Dendritic cell treated with granulocyte-macrophage colony-stimulating factor and Interleukin-4, amounts not matched to agents 40 ng/mL and 50 ng/mL, for 4 days (primary cell): Measurements from ENCODE around the gene PLK5.
"Not testable (repeated sequence)": the region's sequence is repeated elsewhere in the genome, so short reads cannot be mapped to it uniquely, and the experiment has no call there.

Source experiments
- H3K27ac Mint-ChIP-seq: one replicate; pipeline ENCODE4 v1.8.0; 2022; ENCODE audit warnings: mild to moderate bottlenecking, mixed read lengths
- H3K27me3 Mint-ChIP-seq: one replicate; pipeline ENCODE4 v1.8.0; 2022; ENCODE audit warnings: mild to moderate bottlenecking, mixed read lengths
- H3K36me3 Mint-ChIP-seq: one replicate; pipeline ENCODE4 v1.8.0; 2022; ENCODE audit warnings: low read depth, mixed read lengths
- H3K4me1 Mint-ChIP-seq: one replicate; pipeline ENCODE4 v1.8.0; 2022; ENCODE audit warnings: low read depth, mixed read lengths
- H3K4me3 Mint-ChIP-seq: one replicate; pipeline ENCODE4 v1.8.0; 2022; ENCODE audit warnings: mild to moderate bottlenecking, moderate library complexity, mixed read lengths
- H3K9me3 Mint-ChIP-seq: one replicate; pipeline ENCODE4 v1.8.0; 2022; ENCODE audit warnings: mixed read lengths
- intact Hi-C: fragments of 100-400 bp; cut with micrococcal nuclease; formaldehyde crosslinking; loops from one replicate; pipeline ENCODE4 v1.15.0; 2022

Gene PLK5

GRCh38 chr19:1522061-1522460 is 1.8 kb upstream of the PLK5 start:
- peaks cover 65% of the 10 kb centered on the region for H3K27me3 Mint-ChIP-seq
- no peak overlapping the region for H3K27ac Mint-ChIP-seq
- intact Hi-C loops = no loop called here
- no peak overlapping the region for H3K4me3 Mint-ChIP-seq
- H3K4me1 Mint-ChIP-seq = peaks cover 8% of the 10 kb centered on the region
- no peaks in the 10 kb centered on the region for H3K9me3 Mint-ChIP-seq
- no peaks in the 10 kb centered on the region for H3K36me3 Mint-ChIP-seq

GRCh38 chr19:1522838-1523237 is 1.0 kb upstream of the PLK5 start:
- no peak overlapping the region for H3K4me3 Mint-ChIP-seq
- H3K27ac Mint-ChIP-seq = no peak overlapping the region
- H3K9me3 Mint-ChIP-seq = no peaks in the 10 kb centered on the region
- peaks cover 8% of the 10 kb centered on the region for H3K4me1 Mint-ChIP-seq
- H3K36me3 Mint-ChIP-seq = no peaks in the 10 kb centered on the region
- intact Hi-C loops = no loop called here
- peaks cover 66% of the 10 kb centered on the region for H3K27me3 Mint-ChIP-seq

GRCh38 chr19:1524287-1524971 is 552 bp downstream of the PLK5 start:
- Mint-ChIP-seq H3K9me3 (no peaks in the 10 kb centered on the region), H3K27ac (no peak overlapping the region), H3K4me3 (no peak overlapping the region), H3K36me3 (no peaks in the 10 kb centered on the region), H3K4me1 (peaks cover 8% of the 10 kb centered on the region), H3K27me3 (peaks cover 56% of the 10 kb centered on the region)
- intact Hi-C loops = no loop called here

- Mint-ChIP-seq H3K27ac (no peak overlapping the region), H3K4me3 (no peak overlapping the region), H3K9me3 (no peaks in the 10 kb centered on the region), H3K27me3 (peaks cover 56% of the 10 kb centered on the region), H3K4me1 (peaks cover 8% of the 10 kb centered on the region), H3K36me3 (no peaks in the 10 kb centered on the region)
- intact Hi-C loops = no loop called here
Observed at GRCh38 chr19:1524972-1525325, 1.1 kb downstream of the PLK5 start.

- peaks cover 8% of the 10 kb centered on the region for H3K4me1 Mint-ChIP-seq
- no peaks in the 10 kb centered on the region for H3K36me3 Mint-ChIP-seq
- H3K9me3 Mint-ChIP-seq = no peaks in the 10 kb centered on the region
- no peak overlapping the region for H3K4me3 Mint-ChIP-seq
- H3K27me3 Mint-ChIP-seq = peaks cover 56% of the 10 kb centered on the region
- no peak overlapping the region for H3K27ac Mint-ChIP-seq
- intact Hi-C loops = no loop called here
Observed at GRCh38 chr19:1525343-1525742, 1.5 kb downstream of the PLK5 start.

DNA sequence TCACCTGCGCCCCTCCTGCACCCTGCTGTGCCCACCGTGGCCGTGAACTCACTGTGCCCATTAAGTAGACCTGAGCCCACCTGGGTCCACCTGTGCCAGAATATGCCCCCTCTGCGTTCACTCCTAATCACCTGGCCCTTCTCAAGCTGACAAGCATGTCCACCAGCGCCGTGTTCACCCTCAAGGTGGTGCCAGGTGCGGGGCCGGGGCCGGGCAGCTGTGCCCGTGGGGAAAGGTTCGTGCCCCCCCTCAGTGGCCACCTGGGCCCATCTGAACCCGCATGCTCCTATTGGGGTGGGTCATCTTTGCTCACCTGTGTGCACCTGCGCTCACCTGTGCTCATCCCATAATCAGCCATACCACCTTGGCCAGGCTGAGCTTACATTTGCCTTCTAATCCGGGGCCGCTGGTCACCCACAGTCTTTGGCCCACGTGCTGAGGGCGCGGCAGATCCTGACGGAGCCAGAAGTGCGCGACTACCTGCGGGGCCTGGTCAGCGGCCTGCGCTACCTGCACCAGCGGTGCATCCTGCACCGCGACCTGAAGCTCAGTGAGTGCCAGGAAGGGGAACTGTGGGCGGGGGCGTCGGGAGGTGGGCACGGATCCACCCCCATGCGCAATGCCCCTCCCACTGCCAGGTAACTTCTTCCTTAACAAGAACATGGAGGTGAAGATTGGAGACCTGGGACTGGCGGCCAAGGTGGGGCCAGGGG is 2.3 kb downstream of the PLK5 start:
- intact Hi-C loops = no loop called here
- Mint-ChIP-seq H3K27ac (no peak overlapping the region), H3K4me3 (no peak overlapping the region), H3K27me3 (peaks cover 55% of the 10 kb centered on the region), H3K4me1 (peaks cover 8% of the 10 kb centered on the region), H3K9me3 (no peaks in the 10 kb centered on the region), H3K36me3 (no peaks in the 10 kb centered on the region)

GRCh38 chr19:1526979-1527649 is 3.2 kb downstream of the PLK5 start:
- no peak overlapping the region for H3K27ac Mint-ChIP-seq
- peaks cover 8% of the 10 kb centered on the region for H3K4me1 Mint-ChIP-seq
- no peaks in the 10 kb centered on the region for H3K9me3 Mint-ChIP-seq
- peaks cover 50% of the 10 kb centered on the region for H3K27me3 Mint-ChIP-seq
- H3K4me3 Mint-ChIP-seq = no peak overlapping the region
- intact Hi-C loops = no loop called here
- no peaks in the 10 kb centered on the region for H3K36me3 Mint-ChIP-seq

DNA sequence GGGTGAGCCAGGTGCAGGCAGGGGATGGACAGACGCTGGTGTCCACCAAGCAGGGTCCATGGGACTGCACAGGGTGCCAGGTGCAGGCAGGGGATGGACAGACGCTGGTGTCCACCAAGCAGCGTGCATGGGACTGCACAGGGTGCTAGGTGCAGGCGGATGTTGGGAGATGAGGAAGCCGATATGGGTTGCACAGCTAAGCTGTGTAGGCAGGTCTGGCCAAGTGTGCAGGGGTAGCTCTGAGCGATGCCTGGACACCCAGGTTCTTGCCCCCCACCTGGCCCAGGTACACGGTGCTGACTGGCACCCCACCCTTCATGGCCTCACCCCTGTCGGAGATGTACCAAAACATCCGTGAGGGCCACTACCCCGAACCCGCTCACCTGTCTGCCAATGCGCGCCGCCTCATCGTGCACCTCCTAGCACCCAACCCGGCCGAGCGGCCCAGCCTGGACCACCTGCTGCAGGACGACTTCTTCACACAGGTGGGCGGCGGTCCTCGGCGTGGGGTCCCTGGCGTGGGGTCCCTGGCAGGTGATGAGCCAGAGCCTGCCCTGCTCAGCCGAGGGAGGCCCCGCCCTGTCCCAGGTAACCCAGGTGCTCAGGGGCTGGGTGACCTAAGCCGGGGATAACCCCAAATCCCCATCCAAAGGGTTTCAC is 3.9 kb downstream of the PLK5 start:
- Mint-ChIP-seq H3K4me3 (no peak overlapping the region), H3K4me1 (peaks cover 8% of the 10 kb centered on the region), H3K36me3 (no peaks in the 10 kb centered on the region), H3K27ac (no peak overlapping the region), H3K9me3 (no peaks in the 10 kb centered on the region), H3K27me3 (peaks cover 45% of the 10 kb centered on the region)
- intact Hi-C loops = no loop called here

GRCh38 chr19:1528596-1529429 is 4.9 kb downstream of the PLK5 start:
- intact Hi-C loops = no loop called here
- peaks cover 41% of the 10 kb centered on the region for H3K27me3 Mint-ChIP-seq
- H3K9me3 Mint-ChIP-seq = no peaks in the 10 kb centered on the region
- no peaks in the 10 kb centered on the region for H3K36me3 Mint-ChIP-seq
- H3K4me3 Mint-ChIP-seq = no peak overlapping the region
- H3K27ac Mint-ChIP-seq = no peak overlapping the region
- peaks cover 8% of the 10 kb centered on the region for H3K4me1 Mint-ChIP-seq

DNA sequence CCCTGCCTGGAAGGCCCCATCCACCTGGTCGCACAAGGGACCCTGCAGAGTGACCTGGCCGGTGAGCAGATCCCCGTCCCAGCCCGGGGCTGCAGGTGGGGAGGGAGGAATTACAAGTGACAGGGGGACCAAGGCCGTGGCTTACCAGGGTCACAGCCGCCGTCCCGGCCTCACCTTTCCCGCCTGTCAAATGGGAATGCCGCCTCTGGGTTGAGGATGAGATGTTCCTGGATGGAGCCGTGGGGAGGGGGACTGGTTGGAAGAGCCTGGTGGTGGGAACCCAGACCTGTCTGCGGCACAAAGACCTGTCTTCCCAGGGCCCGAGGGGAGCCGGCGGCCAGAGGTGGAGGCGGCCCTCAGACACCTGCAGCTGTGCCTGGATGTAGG is 5.5 kb downstream of the PLK5 start:
- Mint-ChIP-seq H3K4me1 (peaks cover 5% of the 10 kb centered on the region), H3K36me3 (no peaks in the 10 kb centered on the region), H3K4me3 (no peak overlapping the region), H3K27ac (no peak overlapping the region), H3K27me3 (peaks cover 38% of the 10 kb centered on the region), H3K9me3 (no peaks in the 10 kb centered on the region)
- intact Hi-C loops = no loop called here

DNA sequence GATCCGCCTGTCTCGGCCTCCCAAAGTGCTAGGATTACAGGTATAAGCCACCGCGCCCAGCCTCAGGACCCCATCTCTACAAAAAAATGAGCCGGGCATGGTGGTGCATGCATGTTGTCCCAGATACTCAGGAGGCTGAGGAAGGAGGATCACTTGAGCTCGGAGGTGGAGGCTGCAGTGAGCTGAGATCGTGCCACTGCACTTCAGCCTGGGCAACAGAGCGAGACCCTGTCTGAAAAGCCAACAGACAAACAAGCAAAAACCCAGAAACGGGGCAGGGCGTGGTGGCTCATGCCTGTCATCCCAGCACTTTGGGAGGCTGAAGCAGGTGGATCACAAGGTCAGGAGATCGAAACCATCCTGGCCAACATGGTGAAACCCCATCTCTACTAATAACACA is 7.0 kb downstream of the PLK5 start:
- H3K27ac Mint-ChIP-seq, H3K9me3 Mint-ChIP-seq, intact Hi-C loops, H3K4me1 Mint-ChIP-seq, H3K4me3 Mint-ChIP-seq, H3K36me3 Mint-ChIP-seq: not testable (repeated sequence)
- peaks cover 30% of the 10 kb centered on the region for H3K27me3 Mint-ChIP-seq

GRCh38 chr19:1531587-1531986 is 7.7 kb downstream of the PLK5 start:
- Mint-ChIP-seq H3K27ac (no peak overlapping the region), H3K27me3 (peaks cover 27% of the 10 kb centered on the region), H3K9me3 (no peaks in the 10 kb centered on the region)

DNA sequence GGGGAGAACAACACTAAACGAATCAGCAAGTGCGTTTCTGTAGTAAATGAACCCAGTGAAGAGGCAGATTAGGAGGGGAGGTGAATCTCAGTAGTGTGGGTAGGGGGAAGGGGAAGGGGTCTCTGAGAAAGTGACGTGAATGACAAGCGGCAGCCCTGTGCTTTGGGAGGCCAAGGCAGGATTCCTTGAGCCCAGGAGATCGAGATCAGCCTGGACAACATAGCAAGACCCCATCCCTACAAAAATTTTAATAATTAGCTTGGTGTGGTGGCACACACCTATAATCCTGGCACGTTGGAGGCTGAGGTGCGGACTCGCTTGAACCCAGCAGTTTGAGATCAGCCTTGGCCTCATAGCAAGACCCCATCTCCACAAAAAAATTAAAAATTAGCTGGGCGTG is 8.1 kb downstream of the PLK5 start:
- Mint-ChIP-seq H3K27ac (no peak overlapping the region), H3K9me3 (no peaks in the 10 kb centered on the region), H3K4me3 (no peak overlapping the region), H3K27me3 (peaks cover 27% of the 10 kb centered on the region), H3K36me3 (no peaks in the 10 kb centered on the region), H3K4me1 (no peaks in the 10 kb centered on the region)
- intact Hi-C loops = no loop called here

More at GRCh38 chr19:1531587-1531986, 7.7 kb downstream of the PLK5 start:
- no peak overlapping the region for H3K4me3 Mint-ChIP-seq
- H3K4me1 Mint-ChIP-seq = no peaks in the 10 kb centered on the region
- H3K36me3 Mint-ChIP-seq = no peaks in the 10 kb centered on the region
- intact Hi-C loops = no loop called here
